NCI-H1105 treated with DMSO at 0.1 percent for 48 hours (cell line): Measurements from ENCODE around the gene METAP1D.

Experiments used
- DNase-seq: peaks from one replicate; lab custom pipeline; 2025; lab: John Stamatoyannopoulos, UW

METAP1D gene

DNA sequence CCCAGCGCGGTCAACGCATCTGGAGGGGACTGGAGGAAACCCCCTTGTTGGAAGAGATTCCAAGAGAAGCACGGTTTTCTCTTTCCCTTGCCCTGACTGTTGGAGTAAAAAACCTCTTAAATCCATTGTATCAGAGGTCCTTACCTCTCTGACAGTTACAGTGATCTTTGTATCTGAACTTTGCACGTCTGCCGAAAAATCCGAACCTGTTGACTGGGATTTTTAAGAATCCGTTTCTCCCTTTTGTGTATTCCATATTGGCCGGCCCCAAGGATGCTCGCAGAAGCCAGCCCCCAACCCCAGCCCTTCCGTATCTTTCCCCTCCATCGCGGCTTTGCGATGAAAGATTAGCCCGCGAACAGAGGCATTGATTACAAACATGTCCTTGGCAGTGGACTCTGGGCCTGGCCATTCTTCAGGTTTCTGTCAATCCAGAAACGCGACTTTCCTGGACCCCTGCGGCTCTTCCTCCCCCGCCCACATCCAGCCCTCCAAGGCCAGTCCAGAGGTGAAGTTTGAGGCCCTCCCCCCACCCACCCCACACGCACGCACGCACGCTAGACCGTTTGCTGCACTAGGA, 81.0 kb downstream of the METAP1D start:
- DNase-seq, result no peak

DNA sequence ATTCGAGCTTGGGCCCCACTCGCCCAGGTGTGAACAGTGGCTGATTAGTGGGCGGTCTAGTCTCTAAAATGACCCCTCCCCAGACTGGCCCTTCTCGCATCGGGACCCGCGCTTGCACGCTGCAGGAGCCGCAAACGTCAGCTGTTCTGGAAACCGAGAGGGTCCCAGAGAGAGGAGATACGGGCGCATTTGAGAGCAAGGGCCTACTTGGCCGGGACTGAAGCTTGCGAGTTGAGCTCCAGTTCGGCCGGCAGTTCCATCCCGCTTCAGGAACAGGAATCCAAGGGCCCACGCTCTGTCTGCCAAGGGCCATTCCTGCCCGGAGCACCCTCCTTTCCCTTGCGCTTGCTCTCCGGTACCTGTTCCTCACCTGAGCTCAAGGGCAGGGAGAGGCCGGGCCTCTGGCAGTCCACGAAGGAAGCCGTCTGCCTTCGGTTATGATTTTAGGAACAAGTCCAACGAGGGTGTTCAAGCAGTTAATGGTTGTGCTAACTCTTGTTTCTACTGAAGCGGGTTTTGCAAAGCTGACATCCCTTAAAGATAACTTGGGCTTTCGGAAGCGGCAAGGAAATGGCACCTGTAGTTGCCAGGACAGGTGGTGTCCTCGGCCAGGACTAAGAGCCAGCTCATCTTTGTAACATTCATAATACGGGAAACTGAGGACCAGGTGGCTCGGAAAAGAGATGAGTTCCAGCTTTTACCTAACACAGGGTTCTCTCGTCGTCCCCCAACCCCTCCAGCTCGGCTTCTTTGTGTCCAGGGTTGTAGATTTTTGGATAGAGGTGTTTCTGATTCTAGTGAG, 81.7 kb downstream of the METAP1D start:
- DNase-seq, result no peak

DNA sequence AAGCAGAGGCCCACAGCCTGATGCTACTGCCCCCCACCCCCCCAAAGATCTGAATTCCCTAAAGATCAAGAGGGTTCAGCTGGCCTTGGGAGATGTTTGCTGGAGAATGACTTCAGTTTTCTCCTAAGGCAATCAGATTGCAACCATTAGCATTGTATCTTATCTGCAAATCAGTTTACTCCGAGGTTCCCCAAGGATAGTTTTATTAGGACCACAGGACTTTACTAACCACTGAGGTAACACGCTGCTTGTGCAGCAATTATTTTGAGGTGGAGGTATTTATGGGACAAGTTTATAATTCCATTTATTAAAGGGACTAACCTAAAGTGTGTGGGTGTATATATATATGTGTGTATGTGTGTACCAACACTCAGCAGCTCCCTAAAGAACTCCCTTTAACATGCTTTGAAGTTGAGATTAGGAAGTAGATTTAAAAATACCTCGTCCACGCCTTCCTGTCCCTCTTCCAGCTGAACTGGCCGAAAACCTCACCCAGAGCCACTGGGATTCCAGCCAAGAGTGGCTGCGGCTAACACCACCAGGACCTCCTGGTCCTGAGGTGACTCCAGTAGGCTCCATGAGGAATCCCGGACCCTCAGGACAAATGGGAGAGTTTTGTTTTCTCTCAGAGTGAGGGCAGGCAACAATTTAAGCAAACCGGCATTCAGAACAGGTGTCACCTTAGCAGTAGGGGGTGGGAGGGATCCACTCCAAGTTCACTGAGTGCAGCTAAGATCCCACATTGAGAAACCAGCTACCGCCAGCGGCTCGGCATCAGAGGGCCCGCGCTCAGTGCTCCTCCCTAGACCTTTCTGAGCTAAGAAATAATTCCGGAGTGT, 82.6 kb downstream of the METAP1D start:
- no peak for DNase-seq

DNA sequence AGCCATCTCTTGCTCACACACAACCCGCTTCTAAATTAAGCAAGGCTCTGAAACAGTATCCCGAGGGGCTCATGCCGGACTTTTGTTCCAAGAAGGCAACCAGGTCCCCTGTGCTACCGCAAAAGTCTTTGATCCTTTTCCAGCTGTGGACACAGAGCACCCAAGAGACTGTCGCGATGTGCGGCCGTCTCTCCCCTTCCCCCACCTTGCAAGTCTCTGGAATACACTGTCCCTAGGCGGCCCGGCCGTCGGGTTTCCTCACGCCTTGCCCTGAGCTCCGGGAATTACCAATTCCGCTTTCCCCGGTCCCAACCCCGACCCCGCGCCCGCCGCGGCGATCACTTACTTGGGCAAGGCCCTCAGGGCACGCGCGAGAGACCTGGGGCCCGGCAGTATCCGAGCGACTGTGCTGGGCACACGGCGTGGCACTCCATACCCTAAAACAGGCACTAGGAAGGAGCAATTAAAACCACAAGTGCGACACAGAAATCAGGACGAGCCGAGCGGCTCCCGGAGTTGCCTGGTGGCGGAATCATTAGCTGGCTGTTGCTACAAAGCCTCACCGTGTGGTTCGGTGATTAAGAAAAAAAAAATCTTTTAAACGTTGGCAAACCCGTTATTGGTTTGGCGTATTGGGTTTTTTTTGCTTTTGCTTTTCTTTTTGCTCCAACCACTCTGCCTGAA, 83.3 kb downstream of the METAP1D start:
- DNase-seq, result no peak

DNA sequence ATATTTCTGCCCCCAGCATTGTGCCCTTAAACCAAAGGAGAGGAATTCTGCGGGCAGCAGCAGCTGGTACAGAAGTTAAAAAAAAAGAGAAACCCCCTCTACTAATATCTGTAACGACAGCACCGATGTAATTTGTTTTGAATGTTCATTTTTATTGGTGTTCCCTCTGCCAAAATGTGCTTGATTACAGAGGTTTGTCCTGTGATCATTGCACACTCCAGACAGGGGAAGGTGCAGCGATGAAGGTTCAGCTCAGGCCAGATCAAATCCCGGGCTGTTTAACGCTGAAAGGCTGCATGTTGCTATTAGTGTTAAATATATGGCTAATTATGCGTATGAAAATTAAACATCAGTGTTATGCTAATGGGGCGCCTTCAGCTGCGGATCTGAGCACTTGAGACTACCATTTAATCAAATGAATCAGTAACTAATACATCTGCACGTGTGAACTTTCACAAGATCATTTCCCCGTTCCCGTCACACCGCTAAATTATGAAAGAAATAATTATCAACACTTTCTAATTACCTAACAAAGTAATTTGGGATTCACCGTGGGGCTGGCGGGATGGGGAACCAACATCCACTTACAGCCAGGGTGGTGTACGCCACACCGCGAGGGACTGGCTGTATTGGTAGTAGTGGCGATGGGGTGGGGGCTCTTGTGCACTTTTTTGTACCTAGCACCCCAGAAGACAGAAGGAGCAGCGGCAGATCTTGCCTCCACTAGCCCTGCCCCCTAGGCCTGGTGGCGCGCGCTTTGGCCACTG, 84.1 kb downstream of the METAP1D start:
- no peak for DNase-seq

DNA sequence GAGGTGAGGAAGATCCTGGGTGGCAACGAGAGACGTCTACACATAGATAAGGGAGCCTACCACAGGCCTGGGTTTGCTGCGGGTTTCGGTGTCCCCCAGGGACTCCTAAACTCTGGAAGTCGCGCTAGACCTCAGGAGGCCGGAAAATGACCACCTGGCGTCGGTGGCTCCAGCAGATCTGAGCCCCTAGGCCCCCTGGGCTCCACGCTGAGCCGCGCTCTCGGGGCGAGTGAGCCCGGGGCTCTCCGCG, 84.6 kb downstream of the METAP1D start:
- DNase-seq, result no peak

DNA sequence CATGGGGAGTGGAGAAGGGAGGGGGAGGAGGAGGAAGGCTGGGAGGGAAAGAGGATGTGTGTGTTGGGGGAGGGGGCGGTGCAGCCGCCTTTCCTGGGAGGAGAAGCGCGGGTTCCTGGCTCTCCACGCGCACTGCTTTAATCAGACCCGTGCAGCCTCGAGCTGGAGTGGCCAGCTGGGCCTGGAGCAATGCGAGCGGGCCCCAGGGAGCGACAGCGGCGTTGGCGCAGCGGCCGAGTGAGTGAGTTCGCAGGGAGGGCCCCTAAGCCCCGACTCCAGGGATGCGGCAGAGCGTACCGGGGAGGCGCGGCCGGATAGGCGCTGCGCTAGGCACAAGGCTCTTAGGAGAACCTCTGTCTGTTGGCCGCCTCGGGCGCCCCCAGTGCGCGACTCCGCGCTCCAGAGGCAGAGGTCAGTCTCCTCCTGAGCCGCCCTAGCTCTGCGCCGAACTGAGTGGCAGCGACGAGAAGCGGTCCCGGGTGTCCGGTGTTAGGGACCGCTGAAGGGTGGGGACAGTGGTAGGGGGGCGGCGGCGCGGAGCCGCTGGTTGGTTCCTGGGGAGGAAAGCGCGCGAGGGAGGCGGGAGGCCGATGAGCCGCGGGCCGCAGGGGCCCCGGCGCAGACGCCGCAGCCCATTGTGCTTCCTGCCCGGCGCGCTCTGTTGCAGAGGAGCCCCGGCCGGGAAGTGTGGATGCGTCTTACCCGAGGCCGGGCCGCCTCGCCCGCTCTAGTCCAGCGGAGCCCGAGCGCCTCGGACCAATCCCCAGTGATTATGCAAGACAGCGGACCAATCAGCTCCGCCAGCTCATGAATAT, 85.1 kb downstream of the METAP1D start:
- DNase-seq, result peak; percentile 96

DNA sequence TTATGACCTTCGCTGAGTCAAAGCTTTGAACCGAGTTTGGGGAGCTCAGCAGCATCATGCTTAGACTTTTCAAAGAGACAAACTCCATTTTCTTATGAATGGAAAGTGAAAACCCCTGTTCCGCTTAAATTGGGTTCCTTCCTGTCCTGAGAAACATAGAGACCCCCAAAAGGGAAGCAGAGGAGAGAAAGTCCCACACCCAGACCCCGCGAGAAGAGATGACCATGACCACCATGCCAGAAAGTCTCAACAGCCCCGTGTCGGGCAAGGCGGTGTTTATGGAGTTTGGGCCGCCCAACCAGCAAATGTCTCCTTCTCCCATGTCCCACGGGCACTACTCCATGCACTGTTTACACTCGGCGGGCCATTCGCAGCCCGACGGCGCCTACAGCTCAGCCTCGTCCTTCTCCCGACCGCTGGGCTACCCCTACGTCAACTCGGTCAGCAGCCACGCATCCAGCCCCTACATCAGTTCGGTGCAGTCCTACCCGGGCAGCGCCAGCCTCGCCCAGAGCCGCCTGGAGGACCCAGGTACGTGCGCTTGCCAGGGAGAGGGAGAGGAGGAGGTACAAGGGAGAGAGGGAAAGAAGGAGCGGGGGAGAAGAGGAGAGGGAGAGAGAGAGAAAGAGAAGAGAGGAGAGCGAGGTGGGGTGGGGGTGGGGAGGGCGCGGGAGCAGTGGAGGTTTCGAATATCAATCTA, 85.9 kb downstream of the METAP1D start, which contains the start of gene DLX1:
DLX1 (plus strand) TSS at position 48 of the 700 bp plus-strand sequence; CDS start at position 219, 171 bp downstream.
- no peak for DNase-seq

DNA sequence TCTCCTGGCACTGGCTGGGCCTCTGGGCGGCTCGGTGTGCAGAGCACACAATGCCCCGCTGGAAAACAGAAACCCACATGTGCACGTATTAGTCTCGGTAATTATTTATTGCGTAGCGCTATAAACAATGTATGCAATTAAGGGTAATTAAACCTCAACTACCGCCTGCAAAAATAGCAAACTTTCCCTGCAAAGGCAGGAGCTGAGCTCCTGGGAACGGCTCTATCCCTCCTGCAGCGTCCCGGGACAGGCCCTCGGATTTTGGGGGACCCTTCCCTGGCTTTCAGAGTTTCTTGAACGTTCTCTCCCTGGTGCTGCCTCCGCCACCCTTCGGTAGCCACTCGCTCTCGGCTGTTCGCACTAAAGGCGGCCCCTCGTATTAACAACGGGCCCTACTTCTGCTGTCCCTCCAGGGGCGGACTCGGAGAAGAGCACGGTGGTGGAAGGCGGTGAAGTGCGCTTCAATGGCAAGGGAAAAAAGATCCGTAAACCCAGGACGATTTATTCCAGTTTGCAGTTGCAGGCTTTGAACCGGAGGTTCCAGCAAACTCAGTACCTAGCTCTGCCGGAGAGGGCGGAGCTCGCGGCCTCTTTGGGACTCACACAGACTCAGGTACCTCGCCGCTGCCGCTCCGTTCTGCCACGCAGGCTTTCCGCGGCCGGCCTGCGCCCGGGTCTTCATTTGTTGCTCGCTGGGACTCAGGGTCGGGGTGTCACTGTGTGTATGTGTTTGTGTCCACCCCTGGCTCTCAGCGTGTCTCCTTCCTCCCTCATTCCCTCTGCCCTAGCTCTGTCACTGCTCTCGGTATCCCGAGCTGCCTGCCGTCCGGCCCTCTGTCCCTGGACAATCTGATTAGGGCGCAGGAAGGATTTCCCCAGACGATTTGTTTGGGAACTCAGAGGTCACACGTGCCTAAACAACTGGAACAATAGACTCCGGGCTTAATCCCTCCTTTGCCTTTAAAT, 86.8 kb downstream of the METAP1D start:
- DNase-seq, result peak; percentile 69

DNA sequence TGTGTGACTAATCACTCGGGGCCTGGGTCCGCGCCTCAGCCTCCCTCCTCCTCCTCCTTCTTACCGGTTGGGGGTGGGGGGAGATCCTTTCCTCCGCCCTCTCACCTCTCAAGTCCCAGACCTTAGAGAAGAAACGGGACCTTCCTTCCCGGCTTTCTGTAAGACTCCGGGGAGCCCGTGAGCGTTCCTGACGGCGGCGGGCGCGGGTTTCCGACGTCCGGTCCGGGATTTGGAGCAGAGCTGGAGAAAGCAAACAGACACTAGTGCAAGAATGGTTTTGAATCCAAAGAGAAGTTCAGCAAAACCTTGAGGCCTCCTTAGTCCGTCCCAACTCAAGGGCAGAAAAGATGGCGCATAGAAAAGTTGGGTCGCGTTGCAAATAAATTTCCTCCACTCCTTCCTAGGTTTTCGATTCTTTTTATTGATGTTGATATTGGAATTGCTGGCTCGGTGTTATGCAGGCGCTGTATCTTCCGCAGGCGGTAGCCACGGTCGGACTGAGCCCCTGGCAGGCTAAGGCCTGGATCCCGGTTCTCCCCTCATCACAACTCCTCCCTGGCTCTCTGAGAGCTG, 87.5 kb downstream of the METAP1D start:
- DNase-seq, result no peak

DNA sequence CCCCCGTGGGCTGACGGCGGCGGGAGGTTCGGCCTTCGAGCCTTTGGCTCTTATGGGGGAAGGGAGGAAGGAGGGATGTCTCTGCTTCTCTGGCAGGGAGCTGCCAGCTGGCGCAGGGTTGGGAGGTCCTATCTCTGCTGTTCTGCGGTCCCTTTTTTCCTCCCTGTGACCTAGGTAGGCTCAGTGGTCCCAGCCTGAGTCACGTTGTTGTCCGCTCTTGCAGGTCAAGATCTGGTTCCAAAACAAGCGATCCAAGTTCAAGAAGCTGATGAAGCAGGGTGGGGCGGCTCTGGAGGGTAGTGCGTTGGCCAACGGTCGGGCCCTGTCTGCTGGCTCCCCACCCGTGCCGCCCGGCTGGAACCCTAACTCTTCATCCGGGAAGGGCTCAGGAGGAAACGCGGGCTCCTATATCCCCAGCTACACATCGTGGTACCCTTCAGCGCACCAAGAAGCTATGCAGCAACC, 88.1 kb downstream of the METAP1D start:
- DNase-seq, result no peak

DNA sequence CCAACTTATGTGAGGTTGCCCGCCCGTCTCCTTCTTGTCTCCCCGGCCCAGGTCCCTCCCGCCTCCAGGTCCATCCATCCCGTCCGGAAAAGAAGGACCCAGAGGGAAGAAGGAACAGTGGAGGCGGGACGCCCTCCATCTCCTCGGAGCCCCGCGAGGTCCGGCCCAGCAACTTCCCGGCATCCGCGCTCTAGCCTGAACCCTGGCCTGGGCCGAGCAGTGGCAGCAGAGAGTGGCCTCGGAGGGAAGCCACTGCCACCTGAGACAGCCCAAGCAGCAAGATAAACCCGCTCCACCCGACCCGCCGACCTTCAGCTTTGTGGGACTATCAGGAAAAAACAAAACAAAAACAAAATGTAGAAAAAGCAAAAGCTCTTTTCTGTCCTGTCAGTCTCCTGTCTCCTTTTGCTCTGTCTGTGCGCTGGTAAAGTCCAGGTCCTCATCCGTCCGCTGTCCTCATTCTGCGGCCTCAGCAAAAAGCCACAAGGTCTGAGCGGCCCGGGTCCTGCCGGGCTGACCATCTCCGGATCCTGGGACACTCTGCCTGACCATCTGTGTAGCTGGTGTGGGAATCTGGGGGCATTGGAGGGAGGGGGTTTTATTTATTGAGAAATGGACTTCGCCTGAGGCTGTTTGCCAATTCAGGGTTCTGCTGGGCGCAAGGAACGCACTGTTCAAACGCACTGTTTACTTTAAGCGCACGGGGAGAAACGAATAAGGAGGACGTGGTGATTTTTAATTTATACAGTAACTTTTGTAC, 88.7 kb downstream of the METAP1D start:
- no peak for DNase-seq

DNA sequence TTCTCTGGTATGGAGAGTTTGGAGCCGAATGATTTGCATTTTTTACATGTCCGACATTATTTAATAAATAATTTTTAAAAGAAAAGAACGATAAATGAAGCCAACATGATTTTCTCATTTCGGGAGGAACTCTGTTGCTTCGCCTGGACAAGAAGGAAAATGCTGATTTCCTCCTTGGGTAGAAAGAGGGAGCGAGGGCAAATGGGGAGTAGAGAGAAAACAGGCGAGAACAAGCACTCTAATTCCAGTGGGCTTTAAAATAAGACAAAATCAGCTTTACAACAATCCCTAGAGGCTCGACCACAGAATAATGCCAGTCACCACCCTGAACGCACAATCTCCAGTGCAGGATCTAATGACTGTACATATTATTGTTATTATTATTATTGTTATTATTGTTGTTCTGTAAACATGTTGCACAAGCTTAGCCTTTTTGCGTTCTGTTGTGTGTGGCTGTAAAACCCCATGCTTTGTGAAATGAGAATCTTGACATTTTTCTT, 89.3 kb downstream of the METAP1D start:
- no peak for DNase-seq

DNA sequence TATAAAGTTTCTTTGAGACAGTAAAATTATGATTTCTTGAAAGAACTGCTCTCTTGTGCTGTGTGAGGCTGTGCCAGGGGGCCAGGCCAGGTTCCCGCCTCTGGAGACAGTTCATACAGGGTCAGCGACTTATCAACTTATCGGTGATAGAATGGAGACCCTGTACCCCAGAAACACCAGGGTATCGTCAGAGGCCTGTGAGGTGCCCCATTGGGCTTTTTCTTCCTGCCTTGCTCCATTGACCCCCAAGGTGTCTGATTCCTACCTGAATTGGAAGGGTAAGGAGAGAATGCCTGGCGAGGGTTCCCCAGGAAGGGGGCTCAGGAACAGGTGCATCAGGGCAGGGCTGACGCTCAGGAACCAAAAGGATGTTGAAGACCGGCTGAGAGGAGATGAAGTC, 89.9 kb downstream of the METAP1D start:
- no peak for DNase-seq

DNA sequence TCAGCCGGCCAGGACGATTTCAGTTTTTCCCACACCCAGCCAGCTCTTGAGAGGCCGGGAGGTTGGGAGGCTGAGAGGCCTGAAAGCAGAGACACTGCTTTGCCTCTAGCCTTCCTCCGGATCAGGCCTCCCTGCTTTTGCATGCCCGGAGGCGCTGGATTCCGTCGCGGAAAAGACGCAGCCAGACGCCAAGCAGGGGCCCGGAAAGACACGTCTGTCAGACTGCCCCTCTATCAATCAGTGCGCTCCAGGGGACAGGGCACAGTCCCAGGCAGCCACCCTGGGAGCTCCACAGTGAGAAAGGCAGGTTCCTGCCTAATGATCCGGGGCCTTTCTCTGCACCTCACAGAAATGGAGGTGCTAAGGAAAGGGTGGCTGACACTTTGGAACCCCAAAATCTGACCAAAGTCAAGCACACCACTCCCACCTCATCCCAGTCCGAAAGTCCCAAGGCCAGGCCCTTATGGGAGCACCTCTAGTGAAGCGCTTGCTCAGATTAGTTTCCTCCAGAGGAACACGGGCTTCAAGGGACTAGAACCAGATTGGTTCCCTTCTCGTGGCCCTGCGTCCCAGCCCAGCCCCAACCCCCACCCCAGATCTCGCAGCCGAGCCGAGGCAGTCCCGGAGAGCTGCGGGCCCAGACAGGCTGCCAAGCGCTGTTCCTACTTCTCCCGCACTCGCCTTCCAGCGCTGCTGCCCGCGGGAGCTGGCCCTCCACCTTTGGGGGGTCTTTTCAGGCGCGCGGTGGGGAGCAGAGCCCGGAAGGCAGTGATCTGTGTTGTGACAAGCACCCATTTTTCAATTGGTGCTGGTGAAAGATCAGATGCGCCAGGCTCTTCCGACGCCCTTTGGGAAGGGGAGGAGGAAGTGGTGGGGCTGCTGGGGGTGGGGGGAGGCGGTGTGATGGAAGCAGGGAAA, 90.5 kb downstream of the METAP1D start:
- DNase-seq, result no peak

DNA sequence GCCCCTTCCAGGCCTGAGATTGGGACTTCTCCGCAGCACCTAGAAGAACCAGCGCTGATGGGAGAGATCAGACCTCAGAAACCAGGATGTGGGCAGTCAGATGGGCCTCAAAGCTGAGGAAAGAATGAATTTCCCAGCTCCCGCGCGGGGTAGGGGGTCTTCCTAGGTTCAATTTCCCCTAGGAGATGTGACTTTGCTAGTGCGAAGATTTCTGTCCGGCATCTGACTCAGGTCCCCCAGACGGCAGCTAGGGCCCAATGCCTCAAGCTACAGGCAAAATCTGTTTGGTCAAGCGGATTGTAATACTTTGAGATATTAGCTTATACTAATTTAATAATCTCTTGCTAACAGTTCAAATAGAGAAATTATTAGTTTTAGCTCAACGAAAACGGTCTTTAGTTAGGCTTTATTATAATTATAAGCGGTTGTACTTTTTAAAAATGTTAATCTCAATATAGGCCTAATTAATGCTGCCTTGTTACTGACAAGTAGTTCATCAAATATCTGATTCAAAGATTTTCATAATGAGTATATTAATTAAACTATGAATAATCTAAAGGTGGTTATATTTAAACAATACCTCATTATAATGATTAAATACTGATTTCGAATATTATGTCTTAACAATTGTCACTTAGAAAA, 91.4 kb downstream of the METAP1D start:
- no peak for DNase-seq
